Esophagus squamous epithelium (tissue), 4 donors: Measurements from ENCODE around the gene EHMT1.

Experiments used
- POLR2A ChIP-seq, 4 donors: fragments of 450-650 bp; IDR thresholded peaks; one replicate each; pipeline ENCODE4 v1.6.1; 2017; ENCODE audit warnings: antibody characterized with exemption in 4 of 4, mild to moderate bottlenecking in 4 of 4, moderate library complexity in 3 of 4
- TF ChIP-seq, protein P1 (sequence below), 6 experiments: fragments of 450-650 bp in 4 of 6; fragments of 200-600 bp in 2 of 6; sonication (generic) in 2 of 6; IDR thresholded peaks; one replicate each; pipeline ENCODE4 v1.5.1; 2016 to 2019; ENCODE audit warnings: antibody characterized with exemption in 6 of 6, mild to moderate bottlenecking in 4 of 6, moderate library complexity in 4 of 6

DNA sequence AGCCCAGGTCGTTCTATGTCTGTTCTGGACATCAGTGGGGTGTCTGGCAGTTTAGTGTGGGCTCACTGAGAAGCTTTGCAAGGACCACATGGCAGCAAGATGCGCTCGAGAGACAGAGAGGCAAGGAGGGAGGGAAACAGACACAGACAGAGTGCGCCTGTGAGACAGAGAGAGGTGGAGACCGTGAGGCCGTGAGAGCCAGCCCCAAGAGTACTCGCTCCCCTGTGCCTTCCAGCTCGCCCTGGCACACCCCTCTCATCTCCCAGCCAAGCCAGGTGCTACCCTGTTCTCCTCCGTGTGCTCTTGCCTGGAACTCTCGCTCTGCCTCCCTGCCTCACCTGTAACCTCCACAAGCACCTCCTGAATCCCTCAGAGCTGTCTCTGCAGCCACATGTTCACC is 106.8 kb downstream of the EHMT1 start:
- no peak for TF ChIP-seq POLR2A (IDR thresholded peaks at IDR 0.05)
- TF ChIP-seq, protein P1, sequence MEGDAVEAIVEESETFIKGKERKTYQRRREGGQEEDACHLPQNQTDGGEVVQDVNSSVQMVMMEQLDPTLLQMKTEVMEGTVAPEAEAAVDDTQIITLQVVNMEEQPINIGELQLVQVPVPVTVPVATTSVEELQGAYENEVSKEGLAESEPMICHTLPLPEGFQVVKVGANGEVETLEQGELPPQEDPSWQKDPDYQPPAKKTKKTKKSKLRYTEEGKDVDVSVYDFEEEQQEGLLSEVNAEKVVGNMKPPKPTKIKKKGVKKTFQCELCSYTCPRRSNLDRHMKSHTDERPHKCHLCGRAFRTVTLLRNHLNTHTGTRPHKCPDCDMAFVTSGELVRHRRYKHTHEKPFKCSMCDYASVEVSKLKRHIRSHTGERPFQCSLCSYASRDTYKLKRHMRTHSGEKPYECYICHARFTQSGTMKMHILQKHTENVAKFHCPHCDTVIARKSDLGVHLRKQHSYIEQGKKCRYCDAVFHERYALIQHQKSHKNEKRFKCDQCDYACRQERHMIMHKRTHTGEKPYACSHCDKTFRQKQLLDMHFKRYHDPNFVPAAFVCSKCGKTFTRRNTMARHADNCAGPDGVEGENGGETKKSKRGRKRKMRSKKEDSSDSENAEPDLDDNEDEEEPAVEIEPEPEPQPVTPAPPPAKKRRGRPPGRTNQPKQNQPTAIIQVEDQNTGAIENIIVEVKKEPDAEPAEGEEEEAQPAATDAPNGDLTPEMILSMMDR (IDR thresholded peaks at IDR 0.05) = no peak
